Fibroblast of skin of abdomen (primary cell): ENCODE measurements around the gene XPO6.

Experiments used
- DNase-seq: peaks from one replicate; pipeline ENCODE4 v3.0.0-alpha.2; 2013

XPO6 gene

DNA sequence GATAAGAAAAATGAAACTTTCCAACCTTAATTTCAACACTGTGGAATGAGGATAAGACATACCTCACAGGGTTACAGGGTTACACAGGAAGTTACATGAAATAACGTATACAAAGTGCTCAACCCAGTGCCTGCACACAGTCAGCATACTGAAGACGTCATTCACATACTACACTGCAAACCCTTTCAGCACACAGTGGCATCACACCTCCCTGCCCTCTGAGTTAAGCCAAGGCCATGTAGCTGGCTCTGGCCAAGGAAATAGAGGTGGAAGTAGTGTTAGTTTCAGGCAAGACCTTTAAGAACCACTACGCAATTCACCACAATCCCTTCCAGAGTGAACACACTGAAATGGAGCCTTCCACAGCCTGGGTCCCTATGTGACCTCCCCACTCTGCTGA, 101.7 kb downstream of the XPO6 start:
- DNase-seq, result no peak

DNA sequence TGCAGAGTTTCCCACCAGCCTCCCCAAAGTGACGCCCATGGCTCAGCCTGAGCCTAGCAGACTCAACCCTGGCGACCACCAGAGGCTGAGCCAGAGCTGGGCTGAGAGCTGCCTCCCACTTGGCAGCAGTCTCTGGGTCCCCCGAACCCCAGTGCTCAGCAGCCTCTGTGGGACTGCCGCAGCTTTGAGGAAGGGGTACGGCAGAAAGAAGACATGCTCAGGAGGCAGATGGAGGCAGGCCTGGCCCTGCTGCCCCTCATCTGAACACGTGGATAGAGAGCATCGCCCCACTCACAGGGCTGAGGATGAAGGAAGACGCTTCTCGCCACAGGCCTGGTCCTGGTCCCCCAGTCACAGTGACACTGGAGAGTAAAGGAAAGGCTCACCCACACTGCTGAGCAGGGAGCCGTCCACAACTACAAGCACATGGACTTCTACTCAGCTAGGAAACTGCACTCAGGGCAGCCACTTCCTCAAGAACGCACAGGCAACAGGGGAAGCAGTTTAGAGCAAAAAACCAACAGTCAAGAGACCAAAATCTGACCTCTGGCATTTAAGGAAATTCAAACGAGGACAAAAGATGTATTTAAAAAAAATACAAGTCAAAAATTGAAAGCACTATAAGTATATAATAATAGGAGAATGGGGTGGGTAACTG, 103.0 kb downstream of the XPO6 start:
- no peak for DNase-seq

DNA sequence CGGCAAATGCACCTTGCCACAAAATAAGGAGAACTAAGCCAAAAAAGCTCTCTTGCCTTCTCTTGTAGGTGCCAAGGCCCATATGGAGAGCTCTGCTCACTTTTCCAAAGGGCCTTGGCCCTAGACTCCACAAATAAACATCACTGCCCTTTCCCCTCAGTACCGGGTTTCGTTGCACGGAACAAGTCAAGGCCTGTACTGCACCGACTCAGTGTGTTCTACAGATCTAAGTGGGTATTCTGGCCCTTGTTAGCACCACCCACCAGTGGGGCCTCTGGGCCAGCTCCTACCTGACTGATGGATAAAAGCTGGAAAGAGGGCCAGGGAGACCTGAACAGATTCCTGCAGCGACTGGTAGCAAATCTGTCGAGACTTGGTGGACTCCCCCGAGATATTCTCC, 104.5 kb downstream of the XPO6 start:
- no peak for DNase-seq

DNA sequence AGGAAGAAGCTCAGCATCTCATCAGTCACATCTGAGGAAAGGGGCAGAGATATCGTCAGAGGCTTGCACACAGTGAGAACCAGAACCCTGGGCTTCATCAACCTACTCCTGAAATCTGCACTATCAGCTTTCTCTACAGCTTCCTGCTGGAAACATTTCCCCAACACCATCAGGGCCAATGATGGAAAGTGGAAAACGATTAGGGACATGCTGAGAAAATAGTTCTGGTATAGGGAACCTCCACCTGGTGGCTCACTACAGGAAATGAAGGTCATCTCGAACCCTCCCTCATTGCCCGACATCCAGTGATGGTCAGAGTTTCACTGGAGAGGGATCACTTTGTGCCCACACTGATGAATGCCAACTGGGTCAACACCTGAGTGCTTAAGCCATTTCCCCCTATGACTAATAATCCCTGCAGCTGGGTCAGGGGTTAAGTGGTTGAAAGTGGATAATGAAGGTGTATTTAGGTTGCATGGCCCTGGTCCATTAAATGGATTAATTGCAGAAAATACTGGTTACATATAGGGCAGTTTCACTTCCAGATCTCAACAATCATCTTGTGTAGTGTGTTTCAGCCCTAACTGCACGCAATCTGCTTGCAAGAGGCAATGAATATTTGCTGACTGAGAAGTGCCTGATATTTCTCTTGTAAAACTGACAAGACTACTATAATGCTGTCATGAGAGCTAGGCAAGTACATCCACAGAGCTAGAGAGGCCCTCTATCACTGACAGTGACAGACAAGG, 105.1 kb downstream of the XPO6 start:
- no peak for DNase-seq

DNA sequence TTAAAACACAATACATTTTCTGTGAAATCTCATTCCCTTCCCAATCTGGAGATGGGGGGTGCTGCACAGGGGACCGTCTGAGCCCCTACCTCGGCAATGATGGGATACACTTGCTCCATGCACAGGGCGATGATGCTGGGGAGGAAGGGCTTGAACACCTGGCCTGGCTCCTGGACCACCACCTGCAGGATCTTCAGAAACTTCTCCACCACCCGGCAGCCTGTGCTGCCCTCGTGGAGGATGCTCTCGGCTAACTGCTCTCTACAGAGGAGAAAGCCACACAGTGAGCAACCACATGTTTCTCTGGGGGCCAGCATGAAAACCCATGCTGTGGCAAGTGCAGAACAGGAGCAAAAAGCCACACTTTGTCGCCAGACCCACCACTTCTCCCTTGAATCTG, 105.8 kb downstream of the XPO6 start:
- DNase-seq, result no peak

DNA sequence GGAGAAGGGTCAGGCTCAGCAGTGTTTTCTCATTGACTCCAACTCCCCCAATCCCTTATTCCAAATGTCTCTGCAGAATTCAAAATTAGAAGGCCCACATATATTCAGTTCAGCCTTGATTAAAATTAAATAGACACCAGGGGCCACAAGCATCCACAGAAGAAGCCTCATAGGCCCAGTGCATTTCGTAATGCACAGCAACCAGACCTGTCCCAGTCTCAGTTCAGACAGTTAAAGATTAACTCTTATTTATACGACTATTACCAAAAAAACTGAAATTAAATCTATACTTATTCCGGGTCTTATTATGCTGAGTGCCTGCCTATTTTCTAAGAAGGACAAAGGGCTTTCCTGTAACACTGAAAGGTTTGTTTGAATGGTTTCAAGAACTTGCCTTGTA, 106.5 kb downstream of the XPO6 start:
- no peak for DNase-seq

DNA sequence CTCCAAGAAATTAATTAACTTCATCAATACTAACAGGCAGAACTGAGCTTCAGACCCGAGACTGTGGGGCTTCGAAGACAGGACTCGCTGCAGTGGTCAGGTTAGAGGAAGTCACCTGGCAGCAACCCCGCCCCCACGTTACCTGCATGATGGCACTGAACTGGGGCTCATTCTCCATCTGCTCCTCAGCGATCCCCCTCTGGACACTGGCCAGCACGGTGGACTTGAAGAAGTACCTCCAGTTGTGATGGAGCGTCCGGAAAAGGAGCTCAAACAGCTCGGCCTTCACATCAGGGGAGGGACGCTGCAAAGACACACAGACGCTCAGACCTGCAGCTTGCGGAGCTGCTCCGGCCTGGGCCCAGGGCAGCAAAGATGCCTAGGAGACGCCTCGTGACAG, 107.4 kb downstream of the XPO6 start:
- no peak for DNase-seq

DNA sequence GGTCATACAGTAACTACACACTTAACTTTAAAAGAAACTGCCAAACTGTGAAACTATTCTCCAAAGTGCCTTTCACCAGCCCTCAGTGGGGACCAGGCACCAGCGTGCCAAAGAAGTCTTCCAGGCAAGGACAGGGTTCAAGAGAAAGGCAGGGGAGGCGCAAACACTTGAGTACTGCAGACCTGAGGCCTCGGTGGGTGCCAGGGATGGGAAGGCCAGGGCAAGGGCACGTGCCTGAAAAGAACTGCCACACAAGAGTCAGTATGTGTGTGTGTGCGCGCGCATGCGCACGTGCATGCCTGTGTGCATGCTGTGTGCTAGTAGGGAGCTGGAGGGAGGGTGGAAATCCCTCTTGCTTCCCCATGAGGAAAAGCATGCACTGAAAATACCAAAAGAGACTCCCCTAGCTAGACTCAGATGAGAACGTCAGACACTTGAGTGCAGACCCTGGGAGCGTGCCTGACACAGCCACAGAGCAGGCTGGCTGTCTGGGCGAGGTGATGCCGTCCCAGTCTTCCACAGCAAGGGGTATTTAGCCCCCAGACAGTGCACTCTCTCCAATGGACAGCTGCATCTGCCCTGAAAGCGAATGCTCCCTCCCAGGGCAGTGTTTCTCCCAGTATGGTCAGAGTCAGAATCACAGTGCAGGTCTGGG, 108.1 kb downstream of the XPO6 start:
- no peak for DNase-seq

DNA sequence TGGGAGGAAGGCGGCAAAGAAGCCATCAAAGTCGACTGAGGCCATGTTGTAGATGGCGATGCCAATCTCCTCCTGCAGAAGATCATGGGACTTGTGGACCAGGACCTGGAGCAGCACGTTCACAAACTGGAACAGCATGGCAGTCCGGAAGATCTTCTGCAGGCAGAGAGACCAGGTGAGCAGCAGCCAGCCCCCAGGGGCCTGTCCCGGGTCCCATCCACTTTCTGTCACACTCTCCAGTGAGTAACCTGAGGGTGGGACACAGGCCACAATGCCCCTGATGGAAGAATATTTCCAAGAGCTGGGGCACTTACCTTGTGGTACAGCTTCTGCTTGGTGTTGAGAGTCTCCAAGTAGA, 110.3 kb downstream of the XPO6 start:
- no peak for DNase-seq

DNA sequence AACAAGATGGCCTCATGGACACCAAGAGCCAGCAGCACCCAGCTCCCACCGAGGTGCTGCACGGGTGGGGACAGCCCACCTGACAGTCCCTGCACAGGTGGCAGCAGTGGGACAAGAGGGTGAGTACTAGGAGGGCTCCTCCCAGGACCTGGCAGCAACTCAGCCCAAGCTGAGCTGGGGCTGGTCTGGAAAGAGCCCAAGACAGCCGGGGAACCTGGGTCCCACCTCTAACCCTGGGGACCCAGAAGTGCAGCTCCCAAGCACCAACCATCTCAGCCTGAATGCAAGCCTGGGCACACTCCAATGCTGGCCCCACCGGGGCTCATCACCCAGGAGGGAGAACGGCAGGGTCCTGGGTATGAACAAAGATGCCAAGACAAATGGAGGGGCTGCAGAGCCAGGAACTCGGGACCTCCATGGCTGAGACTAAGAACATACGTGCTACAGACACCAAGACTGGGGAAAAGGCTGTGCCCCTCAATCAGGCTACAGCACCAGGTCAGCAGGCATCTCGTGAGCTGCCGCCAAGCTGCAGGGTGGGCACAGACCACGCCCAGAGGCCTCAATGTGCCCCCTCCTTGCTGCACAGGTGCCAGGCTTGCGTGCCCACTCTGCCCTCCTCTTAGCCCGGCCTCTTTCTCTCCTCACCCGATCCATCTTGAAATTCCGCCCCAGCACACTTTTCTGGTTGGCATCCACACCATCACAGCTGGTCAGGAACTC, 110.8 kb downstream of the XPO6 start:
- no peak for DNase-seq

DNA sequence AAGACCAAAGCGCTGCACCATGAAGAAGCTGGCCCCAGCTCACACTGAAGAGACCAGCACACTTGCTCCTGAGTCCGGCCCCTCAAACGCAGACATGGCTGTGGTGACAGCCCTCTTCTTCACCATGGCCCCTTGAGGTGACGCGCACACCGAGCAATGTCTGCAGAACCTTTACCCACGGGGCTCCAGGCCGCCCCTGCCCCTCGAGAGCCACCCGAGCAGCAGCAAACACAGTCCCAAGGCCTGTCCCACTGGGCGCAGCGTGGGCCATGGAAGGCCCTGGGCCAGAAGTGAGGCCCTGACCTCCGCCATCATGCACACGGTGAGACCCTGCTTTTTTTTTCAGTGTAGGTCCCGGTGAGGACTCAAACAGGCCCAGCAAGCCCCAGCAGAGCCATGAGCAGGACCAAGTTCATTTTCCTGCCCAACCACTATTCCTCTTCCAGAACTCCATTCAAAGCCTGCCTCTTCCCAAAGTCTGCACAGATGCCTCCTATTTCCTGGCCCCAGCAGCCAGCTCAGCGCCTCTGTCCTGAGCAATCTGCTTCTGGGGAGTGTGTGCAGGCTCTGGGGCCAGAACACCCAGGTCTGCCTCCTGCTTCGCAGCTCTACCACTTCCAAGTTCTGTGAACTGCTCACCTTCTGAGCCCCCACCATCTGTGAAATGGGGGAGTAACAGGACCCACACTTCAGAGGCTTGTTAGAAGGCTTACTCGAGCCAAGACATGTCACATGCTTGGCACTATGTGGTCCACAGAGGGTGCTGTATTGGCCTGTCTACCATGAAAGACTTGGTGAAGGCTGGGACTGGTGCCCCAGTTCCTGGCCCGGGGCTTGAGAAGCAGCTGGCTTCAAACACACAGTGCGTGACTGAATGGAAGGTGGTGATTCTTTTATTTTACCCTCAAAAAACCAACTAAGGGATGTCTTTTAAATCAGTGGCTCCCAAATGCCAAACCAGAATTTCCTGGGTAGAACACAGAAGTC, 112.5 kb downstream of the XPO6 start:
- DNase-seq, result no peak

DNA sequence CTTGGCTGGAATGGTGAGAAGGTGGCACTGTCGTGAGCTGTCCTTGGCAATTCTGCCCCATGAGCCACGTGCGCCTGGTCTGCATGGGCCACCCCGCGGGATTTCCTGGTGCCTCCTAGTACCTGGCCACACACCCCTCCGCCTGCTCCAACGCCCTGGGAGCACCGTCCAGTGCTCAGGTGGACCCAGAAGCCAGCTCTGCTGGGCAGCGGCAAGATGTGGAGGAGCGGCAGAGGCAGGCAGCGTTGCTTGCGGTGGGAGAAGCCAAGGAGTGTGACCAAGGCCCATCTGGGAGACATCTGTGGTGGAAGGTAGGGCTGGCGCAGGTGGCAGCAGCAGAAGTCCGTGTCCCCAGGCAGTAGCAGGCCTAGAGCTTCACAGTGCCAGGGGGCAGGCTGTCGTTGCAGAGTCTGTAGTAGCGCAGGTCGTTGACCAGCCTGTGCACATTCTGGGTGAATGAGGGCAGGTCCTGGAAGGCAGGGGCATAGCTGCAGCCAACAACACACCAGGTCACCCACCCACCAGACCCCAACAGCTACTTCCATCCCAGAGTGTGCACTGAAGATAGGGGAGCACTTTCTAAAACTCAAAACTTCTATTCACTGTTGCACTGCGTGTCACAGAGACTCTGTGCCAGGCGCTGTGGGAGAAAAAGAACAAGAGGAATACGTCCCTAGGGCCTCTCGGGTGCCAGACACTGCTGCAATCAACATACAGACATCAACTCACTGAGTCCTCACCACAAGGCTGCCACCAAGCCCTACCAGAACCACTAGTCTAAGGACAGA, 113.4 kb downstream of the XPO6 start:
- no peak for DNase-seq

DNA sequence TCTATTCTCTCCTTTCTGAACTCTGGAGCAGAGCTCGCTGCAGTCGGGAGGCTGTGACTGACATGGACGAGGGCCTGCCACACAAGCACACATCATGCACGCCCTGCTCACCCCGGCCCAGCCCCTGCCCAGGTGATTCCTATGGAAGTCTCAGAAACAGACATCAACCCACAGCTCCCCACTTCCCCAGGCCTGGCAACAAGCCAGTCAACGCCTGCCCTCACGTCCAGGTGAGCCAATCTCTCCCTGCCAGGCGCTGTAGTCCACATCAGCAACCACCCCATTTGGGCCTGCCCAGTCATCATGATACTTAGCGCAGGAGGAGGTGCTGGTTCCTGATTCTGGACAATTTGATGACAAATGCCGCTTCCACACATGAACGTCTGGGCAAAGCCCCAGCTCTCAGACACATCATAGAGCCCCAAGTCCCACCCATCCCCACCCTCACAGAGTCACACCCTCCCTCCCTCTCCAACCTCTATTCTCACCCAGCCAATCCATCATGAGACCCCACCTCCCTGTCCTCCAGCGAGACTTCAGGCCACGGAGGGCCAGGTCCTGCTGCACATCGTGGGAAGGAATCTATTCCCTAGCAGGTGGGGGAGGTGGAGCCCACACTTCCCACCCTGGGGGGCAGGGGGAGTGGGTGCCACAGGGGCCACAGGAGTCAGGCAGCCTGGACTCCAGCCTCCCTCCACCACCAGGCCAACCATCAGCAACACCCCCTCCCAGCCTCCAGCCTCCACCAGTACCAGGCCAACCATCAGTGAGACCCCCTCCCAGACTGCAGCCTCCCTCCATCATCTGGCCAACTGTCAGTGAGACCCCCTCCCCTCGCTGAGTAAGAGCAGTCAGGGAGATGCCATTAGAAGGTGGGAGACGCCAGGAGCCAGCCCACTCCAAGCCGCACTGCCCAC, 114.5 kb downstream of the XPO6 start:
- no peak for DNase-seq

DNA sequence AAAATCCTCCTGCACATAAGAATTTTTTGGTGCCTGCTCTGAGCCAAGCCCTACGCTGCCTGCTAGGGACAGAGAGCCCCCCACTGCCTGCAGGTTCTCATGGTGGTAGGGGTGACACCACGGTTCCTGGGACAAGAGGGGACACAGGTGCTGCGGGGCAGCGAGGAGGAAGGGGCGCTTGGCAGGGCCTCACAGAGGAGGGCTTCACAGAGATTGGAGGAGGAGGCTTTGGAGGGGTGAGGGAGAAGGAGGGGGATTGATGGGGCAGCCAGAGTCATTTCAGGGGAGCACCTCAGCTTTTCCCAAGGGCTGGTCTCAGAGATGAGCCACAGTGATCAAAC, 118.4 kb downstream of the XPO6 start:
- DNase-seq, result no peak

DNA sequence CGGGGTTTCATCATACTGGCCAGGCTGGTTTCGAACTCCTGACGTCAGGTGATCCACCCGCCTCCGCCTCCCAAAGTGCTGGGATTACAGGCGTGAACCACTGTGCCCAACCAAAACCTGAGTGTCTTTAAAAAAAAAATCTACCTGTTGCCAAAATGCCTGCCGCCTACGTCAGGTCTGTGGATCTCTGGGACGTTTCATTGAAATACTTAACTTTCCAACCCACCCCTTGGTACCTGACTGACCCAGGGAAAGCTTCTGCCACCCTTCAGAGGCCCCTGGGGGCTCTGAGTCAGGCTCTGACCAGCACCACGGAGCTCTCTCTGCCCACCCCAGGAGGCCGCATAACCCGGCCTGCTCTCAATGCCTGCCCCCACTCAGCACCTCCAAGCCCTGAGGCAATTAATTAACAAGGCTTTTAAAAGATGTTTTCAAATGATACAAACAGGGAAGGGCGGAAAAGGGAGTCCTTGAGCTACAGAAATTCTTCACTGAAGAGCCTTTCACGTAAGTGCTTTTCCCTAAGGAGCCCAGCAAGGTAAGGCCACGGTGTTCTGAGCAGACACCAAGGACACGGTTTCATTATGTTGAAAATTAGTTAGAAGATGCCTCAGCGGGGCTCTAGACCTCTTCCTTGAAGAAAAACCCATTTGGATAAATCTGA, 118.9 kb downstream of the XPO6 start:
- no peak for DNase-seq

DNA sequence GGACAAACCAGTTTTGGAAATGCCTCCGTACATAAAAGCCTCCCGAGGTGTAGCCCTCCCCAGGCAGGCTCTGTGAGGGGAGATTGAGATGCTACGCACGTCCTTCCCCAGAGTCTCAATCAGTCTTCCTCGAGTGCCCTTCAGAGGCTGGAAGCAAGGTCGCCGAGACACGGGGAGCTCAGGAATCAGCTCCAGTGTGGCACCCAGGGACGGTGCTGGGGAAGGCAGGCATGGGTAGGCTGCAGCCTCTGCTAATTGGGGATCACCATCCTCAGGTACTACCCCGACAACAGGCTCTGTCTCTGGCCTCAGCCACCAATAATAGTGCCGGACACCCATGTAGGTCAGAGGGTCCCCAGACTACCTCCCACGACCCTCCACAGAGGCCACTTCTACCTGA, 120.1 kb downstream of the XPO6 start:
- DNase-seq, result no peak

DNA sequence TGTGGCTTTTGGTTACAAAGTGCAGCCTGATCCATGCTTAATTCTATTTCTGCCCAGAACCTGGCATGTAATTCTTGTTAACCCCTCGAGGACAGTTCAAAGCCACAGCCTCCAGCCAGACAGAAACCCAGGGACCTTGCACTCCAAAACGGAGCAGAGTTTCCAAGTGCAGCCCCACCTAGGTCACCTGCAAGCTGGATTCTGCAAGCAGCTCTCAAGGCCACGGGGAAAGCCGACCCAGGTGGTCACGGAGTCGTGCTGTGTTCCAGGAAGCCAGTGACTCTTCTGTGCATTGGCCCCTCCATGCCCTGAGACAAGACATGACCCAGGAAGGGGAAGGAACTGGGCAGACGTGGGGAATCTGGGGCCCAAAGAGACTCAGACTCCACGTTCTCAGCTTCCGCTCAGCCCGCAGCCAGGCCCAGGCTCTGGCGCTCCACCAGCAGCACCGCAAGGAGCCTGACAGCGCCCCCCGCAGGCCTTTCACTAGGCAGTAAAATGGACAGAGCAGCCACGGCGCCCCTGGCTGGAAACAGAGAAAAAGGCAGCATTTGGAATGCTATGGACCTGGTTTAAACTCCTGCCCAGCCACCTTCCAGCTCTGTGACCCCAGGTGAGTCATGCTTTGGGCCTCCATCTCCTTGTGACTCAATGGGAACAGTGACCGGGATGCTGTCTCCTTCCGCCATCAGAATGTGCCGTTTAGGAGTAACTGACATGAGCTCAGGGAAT, 121.0 kb downstream of the XPO6 start:
- DNase-seq, result peak; percentile 30

DNA sequence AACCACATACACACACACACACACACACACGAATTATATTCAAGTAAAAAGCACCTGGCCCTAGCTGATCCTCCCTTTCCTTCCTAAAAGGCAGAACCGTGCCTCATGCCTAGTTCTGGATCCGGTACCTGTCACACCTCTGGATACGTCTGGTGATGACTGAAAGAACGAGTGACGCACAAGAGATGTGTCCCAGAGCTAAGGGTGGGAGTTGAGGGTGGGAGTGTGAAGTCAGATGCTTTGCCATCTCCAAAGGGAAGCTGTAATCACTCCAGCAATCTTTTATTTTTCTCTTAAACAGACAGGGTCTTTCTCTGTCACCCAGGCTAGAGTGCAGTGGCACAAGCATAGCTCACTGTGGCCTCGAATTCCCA, 121.8 kb downstream of the XPO6 start:
- no peak for DNase-seq
